ENCODE data around the gene NRIP1.
"Not testable (repeated sequence)": the region's sequence is repeated elsewhere in the genome, so short reads cannot be mapped to it uniquely, and the experiment has no call there.

The NRIP1 gene

DNA sequence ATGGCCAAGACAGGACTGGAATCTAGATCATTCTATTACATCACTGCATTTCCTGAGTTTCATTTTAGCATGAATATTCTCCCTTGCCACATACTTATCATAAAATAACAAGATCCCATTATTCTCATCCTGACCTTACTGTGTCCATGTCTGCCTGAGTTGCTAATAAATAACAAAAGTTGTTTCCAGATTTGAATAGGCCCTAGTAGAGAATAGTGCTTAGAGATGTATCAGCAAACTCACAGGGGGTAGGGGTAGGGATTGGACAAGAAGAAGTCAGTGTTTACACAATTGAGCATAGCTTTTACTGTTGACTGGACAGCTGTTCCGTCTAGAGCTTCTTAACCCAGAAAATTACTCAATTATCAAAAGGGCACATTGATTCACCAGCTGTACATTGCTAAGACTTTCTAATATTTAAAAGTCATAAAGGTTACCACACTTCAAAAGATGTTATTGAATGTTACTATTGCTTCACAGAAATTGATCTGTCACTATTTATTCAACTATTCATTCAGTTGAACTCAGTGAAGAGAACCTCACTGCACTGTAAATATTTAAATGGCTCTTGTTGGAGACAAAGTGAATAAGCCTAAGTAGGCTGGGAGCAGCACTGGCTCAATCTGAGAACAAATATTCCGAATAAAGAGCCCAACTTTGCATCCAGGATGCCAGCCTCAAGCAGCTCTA is 121.9 kb downstream of the NRIP1 start:
- no peak overlapping the region for H3K4me3 ChIP-seq (ENCODE audit: control insufficient read depth, low read depth, low read length)
- DNase-seq (ENCODE audit: low read depth), result no peak
- TF ChIP-seq CTCF (IDR thresholded peaks at IDR 0.05; ENCODE audit: control insufficient read depth, insufficient read depth, low read depth, low read length, missing control alignments), result no peak

GRCh38 chr21:14927324-14927723 is 137.5 kb downstream of the NRIP1 start:
- not testable (repeated sequence) for DNase-seq (ENCODE audit: low read depth); H3K4me3 ChIP-seq (ENCODE audit: control insufficient read depth, low read depth, low read length)

- TF ChIP-seq CTCF (IDR thresholded peaks at IDR 0.05; ENCODE audit: control insufficient read depth, insufficient read depth, low read depth, low read length, missing control alignments), result no peak
- H3K4me3 ChIP-seq (ENCODE audit: control insufficient read depth, low read depth, low read length), result no peak overlapping the region
- DNase-seq (ENCODE audit: low read depth), result no peak
Observed at GRCh38 chr21:14926186-14926585, 138.6 kb downstream of the NRIP1 start.

GRCh38 chr21:14923468-14923867 is 141.3 kb downstream of the NRIP1 start:
- no peak for DNase-seq (ENCODE audit: low read depth)
- H3K4me3 ChIP-seq (ENCODE audit: control insufficient read depth, low read depth, low read length), result no peak overlapping the region
- no peak for TF ChIP-seq CTCF (IDR thresholded peaks at IDR 0.05; ENCODE audit: control insufficient read depth, insufficient read depth, low read depth, low read length, missing control alignments)

DNA sequence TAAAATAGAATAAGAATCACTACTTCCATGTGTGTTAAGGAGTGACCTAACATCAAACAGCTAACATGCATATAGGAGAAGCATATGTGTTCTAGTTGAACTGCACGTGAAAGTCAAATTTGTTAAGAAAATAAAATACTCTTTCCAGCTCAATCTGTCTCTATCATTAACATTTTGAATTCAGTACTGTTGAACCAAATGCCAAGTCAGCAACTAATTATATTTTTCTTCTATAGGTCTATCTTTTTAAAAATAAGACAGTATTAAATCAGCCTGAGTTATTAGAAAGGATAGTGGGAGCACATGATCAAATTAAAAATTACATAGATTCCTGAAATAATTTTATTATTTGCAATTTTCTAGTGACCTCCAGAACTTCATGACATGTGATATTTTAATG is 141.8 kb downstream of the NRIP1 start:
- H3K4me3 ChIP-seq (ENCODE audit: control insufficient read depth, low read depth, low read length), result no peak overlapping the region
- no peak for DNase-seq (ENCODE audit: low read depth)

GRCh38 chr21:14918527-14918926 is 146.3 kb downstream of the NRIP1 start:
- no peak for DNase-seq (ENCODE audit: low read depth)
- H3K4me3 ChIP-seq (ENCODE audit: control insufficient read depth, low read depth, low read length), result no peak overlapping the region
- no peak for TF ChIP-seq CTCF (IDR thresholded peaks at IDR 0.05; ENCODE audit: control insufficient read depth, insufficient read depth, low read depth, low read length, missing control alignments)

More for the DNA sequence above, 141.8 kb downstream of the NRIP1 start:
- TF ChIP-seq CTCF (IDR thresholded peaks at IDR 0.05; ENCODE audit: control insufficient read depth, insufficient read depth, low read depth, low read length, missing control alignments), result no peak

GRCh38 chr21:14917762-14918161 is 147.0 kb downstream of the NRIP1 start:
- TF ChIP-seq CTCF (IDR thresholded peaks at IDR 0.05; ENCODE audit: control insufficient read depth, insufficient read depth, low read depth, low read length, missing control alignments), result no peak
- no peak overlapping the region for H3K4me3 ChIP-seq (ENCODE audit: control insufficient read depth, low read depth, low read length)
- DNase-seq (ENCODE audit: low read depth), result no peak
